NCI-H446 (cell line): ENCODE measurements around the gene NKAIN2.

ENCODE experiments used
- DNase-seq, 2 experiments: peaks; one replicate each; lab custom pipeline; 2025; lab: John Stamatoyannopoulos, UW

The NKAIN2 gene

DNA sequence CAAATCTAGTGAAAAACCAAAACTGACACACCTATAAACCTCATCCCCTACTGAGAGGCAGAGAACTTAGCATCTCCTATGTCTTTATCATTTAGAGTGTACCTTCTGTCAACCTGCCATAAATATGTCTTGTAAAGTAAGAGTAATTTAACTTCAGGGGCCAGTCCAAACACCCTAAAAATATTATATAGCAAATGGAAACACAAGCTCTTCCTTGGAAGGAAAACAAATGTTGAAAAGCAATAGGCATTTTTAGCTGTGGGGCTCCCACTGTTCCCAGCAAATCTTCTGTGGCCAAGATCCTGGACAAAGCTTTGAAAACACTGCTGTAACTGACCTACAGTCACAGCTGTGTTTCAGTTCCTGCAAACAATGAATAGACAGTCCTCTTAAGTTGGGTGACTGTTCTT lies 1018.5 kb downstream of the NKAIN2 start:
- DNase-seq, result no peak

DNA sequence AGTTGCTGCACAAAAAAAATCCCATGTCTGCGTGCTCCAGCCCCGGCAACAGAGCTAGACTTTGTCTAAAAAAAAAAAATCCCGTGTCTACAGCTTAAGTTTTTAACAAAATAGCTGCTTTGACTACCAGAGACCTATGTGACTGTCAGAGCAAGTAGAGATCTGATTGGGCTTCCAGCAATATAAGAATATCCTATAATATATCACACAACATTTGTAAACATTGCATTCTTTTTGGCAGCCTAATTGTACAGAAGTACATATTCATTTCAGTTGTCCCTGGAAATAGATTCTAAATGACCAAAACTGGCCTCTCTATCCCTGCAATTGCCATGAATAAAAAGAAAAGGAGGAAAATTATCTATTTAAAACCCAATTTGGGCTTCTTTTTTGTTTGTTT lies 1019.1 kb downstream of the NKAIN2 start:
- no peak for DNase-seq

- DNase-seq, result no peak
Observed at GRCh38 chr6:124823240-124824111, 1019.8 kb downstream of the NKAIN2 start.

- no peak for DNase-seq
Observed at GRCh38 chr6:124825564-124825963, 1021.9 kb downstream of the NKAIN2 start.

GRCh38 chr6:124829822-124830221 lies 1026.2 kb downstream of the NKAIN2 start:
- DNase-seq, result no peak

DNA sequence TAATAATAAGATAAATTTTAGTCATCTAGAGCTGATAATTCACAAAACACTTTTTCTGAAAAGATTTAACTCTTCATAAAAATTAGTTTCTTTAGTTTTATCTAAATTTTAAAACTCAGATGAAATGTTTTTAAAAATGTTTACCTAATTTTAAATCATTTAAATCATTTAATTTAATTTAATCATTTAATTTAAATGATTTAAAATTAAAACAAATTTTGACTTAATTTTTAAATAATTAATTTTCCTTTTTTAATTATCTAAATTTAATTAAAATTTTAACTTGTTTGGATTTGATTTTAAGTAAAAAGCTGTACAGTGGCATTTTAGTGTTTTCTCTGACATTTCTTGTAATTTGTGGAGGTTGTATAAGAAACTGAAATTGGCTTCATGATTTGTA lies 1026.8 kb downstream of the NKAIN2 start:
- DNase-seq, result no peak

GRCh38 chr6:124854338-124854922 lies 1050.8 kb downstream of the NKAIN2 start:
- no peak for DNase-seq

DNA sequence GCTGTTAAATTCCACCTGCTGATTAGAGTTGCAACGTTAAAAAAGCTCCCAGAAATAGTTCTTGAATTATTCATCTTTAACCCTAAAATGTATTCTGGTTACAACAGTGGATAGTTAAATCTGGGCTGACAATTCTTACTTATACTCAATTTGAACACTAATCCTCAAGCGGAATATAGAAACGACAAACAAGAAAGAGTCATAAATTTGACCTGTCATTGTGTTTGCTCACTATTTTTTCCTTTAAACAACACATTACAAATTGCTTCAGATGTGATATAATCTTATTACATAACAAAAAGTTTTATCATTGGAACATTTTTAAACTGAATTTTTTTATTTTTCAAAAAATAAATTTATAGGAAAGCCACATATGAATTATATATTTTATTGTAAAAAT lies 1054.1 kb downstream of the NKAIN2 start:
- DNase-seq, result no peak

DNA sequence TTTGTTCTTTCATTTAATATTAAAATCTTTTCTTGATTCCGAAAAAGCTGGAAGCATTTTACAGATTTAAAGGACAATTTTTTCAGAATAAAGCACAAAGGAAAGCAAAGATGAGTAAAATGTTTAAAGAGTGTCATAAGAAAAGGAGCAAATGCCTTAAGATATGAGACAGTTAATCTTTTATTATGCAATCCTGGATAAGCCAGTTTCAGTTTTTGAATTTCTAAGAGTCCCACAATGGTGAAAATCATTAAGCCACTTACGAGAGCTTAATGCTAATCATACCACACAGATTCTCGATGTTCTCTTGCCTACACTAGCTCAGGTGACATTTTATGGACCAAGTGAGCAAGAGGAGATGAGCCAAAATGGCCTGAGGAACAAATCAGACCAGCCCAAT lies 1054.9 kb downstream of the NKAIN2 start:
- DNase-seq, result no peak

- no peak for DNase-seq
Observed at GRCh38 chr6:124859366-124859765, 1055.7 kb downstream of the NKAIN2 start.

GRCh38 chr6:124866040-124866439 lies 1062.4 kb downstream of the NKAIN2 start:
- DNase-seq, result no peak

- DNase-seq, result no peak
Observed at GRCh38 chr6:124867121-124867520, 1063.5 kb downstream of the NKAIN2 start.

DNA sequence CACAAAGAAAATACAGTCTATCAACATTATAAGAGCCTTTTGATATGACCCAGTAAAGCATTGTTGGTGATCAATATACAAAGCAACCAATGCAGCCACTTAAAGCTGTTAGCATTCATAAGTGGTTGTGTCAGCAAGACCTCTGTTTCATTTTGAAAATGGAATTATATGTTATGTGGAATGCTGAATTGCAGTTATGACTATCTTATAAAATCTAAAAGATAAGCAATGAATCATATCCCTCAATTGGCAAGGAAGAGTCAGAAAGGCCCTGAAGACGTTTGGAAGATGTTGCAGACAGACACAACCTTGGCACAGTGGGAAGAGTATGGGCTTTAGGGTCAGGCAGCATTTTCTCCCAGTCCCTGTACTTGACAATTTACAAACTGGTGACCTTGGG lies 1064.8 kb downstream of the NKAIN2 start:
- no peak for DNase-seq

- no peak for DNase-seq
Observed at GRCh38 chr6:124869416-124869815, 1065.8 kb downstream of the NKAIN2 start.

DNA sequence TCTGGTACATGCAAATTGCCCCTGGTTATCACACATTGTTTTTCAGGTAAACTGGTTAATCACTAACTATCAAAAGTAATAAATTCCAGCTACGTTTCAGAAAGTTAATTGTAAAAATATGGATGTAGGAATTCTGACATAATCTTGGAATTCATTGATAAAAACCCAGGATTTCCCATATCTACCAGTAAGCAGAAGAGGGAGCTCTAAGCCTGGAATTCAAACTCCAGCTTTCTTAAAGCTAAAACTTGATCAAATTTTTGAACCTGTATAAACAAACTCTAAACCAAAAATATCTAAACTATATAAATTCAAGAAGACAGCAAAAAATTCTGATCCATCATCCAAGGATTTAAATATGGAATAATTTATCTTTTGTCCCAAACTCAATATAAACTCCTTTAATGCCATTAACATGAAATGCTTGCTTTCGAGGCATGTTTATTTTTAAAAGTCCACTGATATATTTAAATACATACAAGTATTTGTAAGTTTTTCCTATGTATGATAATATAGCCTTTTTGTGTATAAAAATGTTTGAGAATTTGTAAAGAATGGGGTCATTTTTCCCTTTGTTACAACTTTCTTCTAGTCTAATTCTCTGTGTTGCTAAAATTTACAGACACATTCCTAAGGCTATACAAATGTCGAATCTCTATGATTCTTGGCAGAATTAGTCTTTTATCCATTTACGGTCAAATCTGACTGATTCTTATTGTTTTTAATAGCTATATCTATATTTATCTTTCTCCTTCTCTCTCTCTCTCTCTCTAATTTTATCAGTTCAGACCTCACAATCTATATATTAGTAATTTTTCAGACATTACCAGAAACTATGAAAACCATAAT lies 1067.2 kb downstream of the NKAIN2 start:
- DNase-seq, result peak in 1 of 2 experiments; percentile 32

DNA sequence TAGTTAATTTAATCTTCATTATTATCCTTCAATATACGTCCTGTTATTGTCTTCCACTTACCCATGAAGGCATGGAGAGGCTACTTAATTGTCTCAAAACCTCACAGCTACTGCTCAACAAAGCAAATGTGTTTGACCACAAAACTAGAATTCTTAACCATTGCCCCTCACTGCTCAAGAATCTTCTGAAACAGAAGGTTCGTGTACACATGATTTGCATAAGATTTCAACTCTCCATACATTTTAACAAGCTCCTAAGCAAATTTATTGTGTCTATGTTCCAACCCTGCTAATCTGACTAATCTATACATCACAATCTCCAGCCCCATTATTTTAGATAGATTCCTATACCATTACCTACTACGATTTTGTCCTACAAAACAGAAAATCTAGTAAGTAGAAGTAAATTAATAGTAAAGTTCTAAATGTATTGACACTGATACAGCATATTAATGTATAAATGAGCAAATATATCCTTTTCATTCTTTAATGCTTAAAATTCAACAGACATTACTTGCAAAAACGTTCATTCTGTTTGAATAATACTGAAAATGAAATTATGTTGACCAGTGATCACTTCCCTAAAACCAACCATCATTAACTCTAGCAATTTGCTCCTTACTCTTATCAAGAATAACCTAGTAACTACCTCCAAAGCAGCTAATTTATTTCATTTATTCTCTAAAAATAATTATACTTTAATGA lies 1068.8 kb downstream of the NKAIN2 start:
- no peak for DNase-seq

GRCh38 chr6:124873066-124873410 lies 1069.4 kb downstream of the NKAIN2 start:
- no peak for DNase-seq
